GM11168 (cell line): ENCODE results near the gene LRRC8D.

Source experiments
- in situ Hi-C: fragments of 300-500 bp; cut with MboI; formaldehyde crosslinking; loops from one replicate; pipeline ENCODE4 v1.12.0; 2022; ENCODE audit warnings: low sequenced_read_pairs; ENCODE audit not compliant: unreplicated experiment

Gene LRRC8D

GRCh38 chr1:89863165-89863830, 42.5 kb downstream of the LRRC8D start:
- in situ Hi-C loops: no loop called here

DNA sequence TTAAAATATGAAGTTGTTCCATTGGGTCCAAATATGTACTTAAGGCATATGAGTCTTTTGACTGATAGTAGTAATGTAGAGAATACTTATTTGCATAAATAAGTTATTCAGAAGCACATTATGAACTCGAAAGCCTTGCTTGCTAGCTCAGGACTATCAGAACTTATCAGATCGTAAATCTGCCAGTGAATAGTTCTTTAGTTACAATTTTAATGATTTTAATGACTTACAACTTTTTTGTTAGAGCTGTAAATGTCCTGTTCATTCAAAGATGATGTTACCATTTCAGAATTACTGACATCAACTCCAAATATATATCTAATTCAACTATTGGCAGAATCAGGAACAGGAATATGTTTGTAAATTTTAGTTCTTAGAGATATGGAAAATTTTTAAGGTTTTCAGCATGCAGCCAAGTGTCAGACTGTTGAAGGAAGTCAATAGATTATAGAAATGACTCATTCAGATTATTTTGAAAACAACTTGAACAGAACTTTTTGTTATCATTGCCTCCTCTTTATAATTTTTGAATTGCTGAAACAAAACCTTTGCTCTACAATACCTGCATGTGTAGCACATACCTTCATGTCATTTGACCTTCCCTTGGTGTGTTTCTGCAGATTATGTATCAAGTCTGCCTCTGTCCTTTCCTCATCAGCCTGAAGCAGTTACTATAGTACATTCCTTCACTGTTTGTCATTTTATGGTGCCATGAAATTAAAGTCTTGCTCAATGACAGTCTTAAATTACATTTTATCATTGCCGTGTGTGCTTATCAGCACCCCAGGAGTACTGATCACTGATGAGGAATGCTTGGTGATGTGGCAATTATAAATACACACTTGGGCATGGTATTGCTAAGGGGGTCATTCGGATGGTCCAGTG, 44.9 kb downstream of the LRRC8D start:
- in situ Hi-C loops: no loop called here

- in situ Hi-C loops: no loop called here
Observed at GRCh38 chr1:89866568-89866967, 45.7 kb downstream of the LRRC8D start.

GRCh38 chr1:89870998-89871397, 50.2 kb downstream of the LRRC8D start:
- in situ Hi-C loops: no loop called here

GRCh38 chr1:89871768-89872473, 51.1 kb downstream of the LRRC8D start:
- in situ Hi-C loops: no loop called here

- in situ Hi-C loops: no loop called here
Observed at GRCh38 chr1:89872567-89872966, 51.7 kb downstream of the LRRC8D start.

- in situ Hi-C loops: no loop called here
Observed at GRCh38 chr1:89873288-89873687, 52.5 kb downstream of the LRRC8D start.

DNA sequence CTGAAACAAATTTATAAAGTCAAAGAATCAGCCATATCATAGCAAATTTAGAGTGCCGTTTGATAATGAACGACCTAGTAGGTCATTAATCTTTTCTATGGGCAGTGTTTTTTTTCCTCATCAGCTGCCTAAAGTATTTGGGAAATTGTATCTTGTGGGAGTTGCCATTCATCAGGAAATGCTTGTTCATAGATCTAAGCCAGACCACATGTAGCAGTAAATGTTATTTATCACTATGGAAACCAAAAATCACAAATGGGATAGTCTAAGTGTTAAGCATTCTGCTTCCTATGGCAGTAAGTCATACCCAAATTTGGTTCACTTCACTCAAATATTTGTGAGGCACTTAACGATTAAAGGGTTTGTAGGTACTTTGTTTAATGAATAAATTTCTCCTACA, 52.9 kb downstream of the LRRC8D start:
- in situ Hi-C loops: no loop called here

DNA sequence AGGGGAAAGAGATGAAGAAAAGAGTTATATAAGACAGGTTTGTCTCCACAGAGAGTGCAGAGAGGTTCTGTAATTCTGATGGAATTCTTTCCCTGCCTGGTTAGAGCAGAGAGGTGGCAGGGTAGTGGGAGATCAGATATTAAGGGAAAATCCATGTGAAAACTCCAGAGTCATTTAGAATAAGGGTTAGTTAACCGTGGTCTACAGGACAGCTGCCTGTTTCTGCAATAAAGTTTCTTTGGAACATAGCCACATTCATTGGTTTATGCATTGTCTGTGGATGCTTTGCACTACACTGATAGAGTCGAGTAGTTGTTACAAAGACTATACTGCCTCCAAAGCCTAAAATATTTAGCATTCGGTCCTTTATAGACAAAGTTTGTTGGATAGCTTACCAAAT, 55.6 kb downstream of the LRRC8D start:
- in situ Hi-C loops: no loop called here

- in situ Hi-C loops: no loop called here
Observed at GRCh38 chr1:89877756-89878155, 56.9 kb downstream of the LRRC8D start.

DNA sequence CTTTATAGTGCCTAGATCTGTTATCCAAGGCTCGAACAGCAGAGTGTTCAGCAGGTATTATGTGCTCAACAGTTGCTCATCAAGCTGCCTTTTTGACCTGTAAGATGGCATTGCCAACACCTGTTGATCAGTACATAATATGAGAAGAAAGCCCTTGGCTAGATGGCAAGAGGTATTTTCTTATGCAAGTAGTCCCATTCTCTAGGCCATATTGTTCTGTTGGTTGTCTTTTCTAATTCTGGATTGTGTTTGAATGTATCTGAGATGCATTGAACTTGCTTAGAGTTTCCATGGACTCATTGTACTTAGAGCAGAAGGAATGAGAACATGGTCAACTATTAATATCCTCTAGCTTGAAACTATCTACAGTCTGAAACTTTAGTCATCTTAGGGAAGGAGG, 57.4 kb downstream of the LRRC8D start:
- in situ Hi-C loops: no loop called here

GRCh38 chr1:89880679-89881078, 59.8 kb downstream of the LRRC8D start:
- in situ Hi-C loops: no loop called here

- in situ Hi-C loops: no loop called here
Observed at GRCh38 chr1:89881415-89882058, 60.7 kb downstream of the LRRC8D start.

DNA sequence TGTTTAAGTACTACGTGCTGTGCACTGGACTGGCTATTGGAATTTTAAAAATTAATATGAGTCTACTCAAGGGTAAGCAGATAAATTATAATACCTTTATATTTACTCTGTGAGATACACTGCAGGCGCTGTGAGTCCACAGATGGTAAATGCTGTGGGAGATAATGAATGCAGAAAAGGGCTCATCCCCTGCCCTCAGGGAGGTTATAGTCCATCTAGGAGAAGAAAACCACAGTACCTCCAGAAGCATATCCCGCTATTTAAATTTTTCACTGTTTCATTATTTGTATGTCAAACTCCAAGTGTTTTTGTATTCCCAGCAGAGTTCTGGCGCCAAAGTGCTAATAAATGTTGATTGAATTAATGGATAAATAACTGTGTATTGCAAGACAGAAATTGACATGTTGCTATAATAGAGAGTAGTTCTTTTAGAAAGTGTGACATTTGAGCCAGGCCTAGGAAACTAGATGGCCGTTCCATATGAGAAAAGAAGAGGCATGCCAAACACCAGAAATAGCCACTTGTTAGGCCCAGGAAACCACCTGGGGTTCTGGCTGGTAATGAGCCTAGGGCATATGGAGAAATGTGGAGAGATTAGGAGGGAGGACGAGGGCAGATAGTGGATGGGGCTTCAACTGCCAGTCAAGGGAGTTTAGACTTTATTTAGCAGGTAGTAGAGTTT, 61.7 kb downstream of the LRRC8D start:
- in situ Hi-C loops: no loop called here

DNA sequence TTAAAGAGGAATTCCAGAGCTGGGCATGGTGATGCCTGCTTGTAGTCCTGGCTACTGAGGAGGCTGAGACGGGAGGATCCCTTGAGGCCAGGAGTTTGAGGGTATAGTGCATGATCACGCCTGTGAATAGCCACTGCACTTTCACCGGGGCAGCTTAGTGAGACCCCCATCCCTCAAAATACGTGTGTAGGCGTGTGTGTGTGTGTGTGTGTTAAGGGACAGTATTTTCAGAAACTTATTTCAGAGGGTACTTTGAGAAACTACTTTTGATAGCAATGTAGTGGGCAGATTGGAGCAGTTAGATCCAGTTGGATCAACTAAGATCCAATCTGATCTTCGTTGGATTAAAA, 62.2 kb downstream of the LRRC8D start:
- in situ Hi-C loops: no loop called here

- in situ Hi-C loops: no loop called here
Observed at GRCh38 chr1:89884718-89885596, 64.1 kb downstream of the LRRC8D start.

DNA sequence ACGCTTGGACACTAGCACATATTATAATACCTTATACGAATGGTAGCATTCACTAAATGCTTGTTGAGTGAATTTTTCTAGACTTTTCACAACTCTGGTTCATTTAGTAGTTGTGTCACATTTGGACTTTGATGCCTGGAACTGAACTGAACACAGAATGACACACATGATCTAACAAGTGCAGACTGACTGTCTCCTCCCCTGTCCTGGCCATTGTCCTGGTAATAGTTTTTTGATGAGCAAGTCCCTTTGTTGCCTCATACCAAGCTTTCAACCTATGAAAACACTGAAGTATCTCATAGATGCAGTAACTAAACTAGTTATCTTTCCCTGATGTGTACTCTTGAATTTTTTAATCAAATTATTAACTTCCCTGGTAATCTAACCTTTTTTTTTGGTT, 66.4 kb downstream of the LRRC8D start:
- in situ Hi-C loops: no loop called here

DNA sequence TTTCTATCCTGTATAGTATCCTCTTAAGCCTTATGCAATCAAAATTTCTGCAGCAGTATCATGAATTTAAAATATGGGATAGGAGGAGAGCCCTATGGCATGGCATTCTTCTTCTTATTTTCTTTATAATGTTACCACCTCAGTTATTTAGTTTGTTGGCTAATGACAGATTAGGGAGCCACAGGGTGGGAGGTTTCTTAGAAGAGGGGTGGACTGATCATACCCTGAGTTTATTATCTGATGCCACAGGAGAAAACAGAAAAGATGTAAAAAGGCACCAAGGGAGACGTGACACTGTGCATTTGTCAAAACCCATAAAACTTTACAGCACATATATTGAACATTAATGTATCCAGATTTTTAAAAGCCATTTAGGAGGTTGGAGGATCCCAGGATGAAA, 66.9 kb downstream of the LRRC8D start:
- in situ Hi-C loops: no loop called here
